ENCODE data around the gene WDR83. TPM values are rescaled to one million over a fixed set of nuclear protein-coding genes. Genes with fewer than 3 reads are reported as not detected.

WDR83 gene
- total RNA-seq, 4 donors from 2014 or later, result 7.1 to 10.2 (median 8.5) TPM

DNA sequence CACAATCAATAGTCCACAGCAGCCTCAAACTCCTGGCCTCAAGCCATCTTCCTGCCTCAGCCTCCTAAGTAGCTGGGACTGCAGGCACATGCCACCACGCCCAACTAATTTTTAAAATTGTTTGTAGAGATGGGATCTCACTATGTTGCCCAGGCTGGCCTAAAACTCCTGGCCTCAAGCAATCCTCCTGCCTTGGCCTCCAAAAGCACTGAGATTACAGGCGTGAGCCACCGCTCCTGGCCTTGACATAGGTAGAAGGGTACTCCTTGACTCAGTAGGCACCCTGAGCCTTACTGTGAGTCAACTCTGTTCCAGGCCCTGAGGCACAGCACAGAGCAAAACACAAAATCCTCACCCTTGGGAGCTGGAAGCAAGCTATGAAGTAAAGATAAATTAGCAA lies 49.3 kb downstream of the WDR83 start:
- no peak for ATAC-seq (ENCODE audit: low FRiP score)
- no peak for DNase-seq (ENCODE audit: low spot score)
- TF ChIP-seq CTCF (IDR thresholded peaks at IDR 0.05), result no peak

DNA sequence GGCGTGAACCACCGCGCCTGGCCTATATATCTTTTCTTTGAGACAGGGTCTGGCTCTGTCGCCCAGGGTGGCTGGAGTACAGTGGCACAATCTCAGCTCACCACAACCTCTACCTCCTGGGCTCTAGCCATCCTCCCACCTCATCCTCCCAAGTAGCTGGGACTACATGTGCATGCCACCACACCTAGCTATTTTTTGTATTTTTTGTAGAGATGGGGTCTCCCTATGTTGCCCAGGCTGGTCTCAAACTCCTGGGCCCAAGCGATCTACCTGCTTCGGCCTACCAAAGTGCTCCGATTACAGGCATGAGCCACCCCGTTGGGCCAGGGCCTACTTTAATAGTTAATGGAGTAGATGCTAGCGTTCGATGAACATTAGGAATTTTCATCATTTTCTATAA lies 53.7 kb downstream of the WDR83 start:
- no peak for ATAC-seq (ENCODE audit: low FRiP score)
- no peak for DNase-seq (ENCODE audit: low spot score)
- TF ChIP-seq CTCF (IDR thresholded peaks at IDR 0.05), result no peak

DNA sequence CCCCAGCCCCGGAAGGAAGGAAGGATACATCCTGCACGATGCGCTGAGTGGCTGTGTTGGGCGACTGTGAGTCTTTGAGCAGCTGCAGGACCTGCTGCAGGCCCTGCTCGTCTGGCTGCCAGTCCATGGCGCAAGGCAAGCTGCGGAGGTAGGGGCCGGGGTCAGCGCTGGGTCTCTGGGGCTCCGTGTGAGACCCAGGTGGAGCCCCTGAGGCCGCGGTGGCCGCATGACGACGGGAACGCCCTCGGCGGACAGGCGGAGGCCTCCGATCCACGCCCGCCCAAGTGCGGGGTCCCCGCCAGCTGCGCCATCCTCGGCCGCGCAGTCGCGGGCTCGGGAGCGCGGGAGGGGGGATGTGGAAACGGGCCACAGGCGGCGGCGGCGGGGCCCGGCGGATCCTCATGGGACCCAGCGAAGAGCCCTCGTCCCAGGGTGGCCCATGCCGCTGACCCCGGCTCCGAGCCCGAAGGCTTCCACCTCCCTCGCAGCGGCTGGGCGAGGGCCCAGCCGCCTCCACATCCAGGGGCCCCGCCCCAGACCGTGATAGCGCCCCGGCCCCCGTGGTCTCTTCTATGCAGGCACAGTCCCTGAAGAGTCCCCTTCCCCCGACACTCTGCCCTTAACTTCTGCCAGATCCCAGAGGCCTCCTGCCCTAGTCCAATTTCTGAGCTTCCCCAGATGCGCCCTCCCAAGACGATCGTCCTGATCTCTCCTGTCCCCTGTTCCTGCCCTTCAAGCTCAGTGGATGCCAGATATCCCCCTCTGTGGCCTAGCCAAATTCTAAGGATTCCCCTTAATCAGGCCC lies 54.4 kb downstream of the WDR83 start:
- ATAC-seq (ENCODE audit: low FRiP score), result no peak

DNA sequence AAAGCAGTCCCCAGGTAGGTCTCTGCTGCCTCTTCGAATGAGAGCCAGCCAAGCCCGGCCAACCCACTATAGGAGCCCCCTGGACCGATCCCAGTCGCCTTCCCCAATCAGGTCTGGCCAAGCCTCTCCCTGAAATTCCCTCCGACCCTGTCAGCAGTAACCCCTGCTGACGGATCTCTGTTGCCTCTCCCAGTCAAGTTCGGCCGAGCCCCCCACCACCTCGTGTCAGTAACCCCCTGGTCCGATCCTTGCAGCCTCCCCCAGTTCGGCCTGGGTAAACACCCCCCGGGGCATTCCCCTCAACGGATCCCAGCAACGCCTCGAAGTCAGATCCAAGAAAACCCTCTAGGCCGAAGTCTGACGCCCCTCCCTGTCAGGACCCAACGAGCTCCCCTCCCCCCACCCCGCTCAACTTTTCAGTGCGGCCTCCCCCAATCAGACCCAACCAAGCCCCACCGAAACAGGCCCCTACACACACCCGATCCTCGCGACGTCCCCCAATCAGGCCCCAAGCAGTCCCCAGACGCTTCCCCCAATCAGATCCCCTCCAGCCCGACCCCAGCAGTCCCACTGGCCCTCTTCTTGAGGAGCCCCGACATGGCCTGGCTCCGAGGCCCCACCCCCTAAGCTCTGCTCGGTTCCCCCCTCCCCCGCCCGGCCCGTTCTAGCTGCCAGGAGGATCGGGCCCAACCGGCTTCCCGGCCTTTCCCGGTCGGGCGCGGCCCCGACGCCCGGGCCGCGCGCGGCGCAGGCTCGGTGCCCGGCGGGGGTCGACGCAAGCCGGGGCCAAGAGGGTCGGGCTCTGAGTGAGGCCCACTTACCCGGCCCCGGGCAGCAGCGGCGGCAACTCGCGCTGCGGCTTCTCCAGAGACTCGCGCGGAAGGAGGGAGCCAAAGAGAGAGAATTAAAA lies 55.3 kb downstream of the WDR83 start:
- no peak for DNase-seq (ENCODE audit: low spot score)

More for the DNA sequence above, 54.4 kb downstream of the WDR83 start:
- TF ChIP-seq CTCF (IDR thresholded peaks at IDR 0.05), result no peak
- no peak for DNase-seq (ENCODE audit: low spot score)

DNA sequence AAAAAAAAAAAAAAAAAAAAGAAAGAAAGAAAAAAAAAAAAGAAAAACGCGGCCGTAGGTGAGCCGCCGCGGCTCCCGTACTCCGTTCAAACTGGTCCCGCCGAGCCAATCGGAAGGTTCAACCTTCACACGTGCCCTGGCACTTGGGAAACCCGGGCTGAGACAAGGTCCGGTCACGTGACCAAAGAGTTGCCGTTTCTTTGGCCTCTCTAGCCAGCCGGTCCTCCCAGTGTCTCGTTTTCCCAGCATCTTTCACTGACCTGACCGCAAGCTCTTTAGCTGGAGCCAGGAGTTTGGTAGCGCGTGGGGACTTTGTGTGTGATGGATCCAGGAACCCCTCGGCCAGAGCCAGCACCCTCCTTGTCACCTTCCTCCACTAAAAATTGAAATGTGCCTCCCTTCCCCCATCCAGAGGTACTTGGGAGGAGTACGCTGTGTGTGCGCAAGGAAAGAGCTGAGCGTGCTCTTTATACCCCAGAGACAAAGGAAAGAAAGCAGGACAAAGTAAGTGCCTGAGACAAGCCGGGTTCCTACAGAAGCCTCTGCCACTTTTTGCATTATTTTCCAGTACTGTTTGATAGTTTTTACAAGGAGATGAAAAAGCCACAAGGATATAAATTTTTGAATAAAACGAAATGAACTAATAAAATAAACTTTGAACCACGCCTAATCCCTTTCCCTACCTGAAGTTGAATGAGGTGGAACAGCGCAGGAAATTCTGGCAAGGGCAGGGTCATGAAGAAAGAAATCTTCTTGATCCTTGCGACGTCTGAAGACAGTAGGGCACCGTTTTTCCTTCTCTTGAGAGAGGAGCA lies 56.2 kb downstream of the WDR83 start:
- peak; percentile 87 for ATAC-seq (ENCODE audit: low FRiP score)
- peak; percentile 89 for DNase-seq (ENCODE audit: low spot score)
- no peak for TF ChIP-seq CTCF (IDR thresholded peaks at IDR 0.05)

More for the DNA sequence above, 55.3 kb downstream of the WDR83 start:
- ATAC-seq (ENCODE audit: low FRiP score), result peak; percentile 47
- no peak for TF ChIP-seq CTCF (IDR thresholded peaks at IDR 0.05)

- no peak for TF ChIP-seq CTCF (IDR thresholded peaks at IDR 0.05)
- DNase-seq (ENCODE audit: low spot score) (no peak), ATAC-seq (ENCODE audit: low FRiP score) (no peak)
These were observed 56.7 kb downstream of the WDR83 start for GRCh38 chr19:12723381-12723640.

All from omental fat pad (tissue), 4 donors.